Measurements from ENCODE around the gene SYCN. TPM values are rescaled to one million over a fixed set of nuclear protein-coding genes. Genes with fewer than 3 reads are reported as not detected.

Gene SYCN
- total RNA-seq, 2 donors from 2014 or later: not detected

GRCh38 chr19:39166571-39167391, 37.3 kb downstream of the SYCN start:
- no peaks in the 10 kb centered on the region for H3K9me3 ChIP-seq
- DNase-seq (ENCODE audit: low spot score) (no peak), ATAC-seq (ENCODE audit: insufficient number of reproducible peaks, low FRiP score, low read depth) (no peak)
- peaks cover 4% of the 10 kb centered on the region for H3K36me3 ChIP-seq
- no peak overlapping the region for H3K4me3 ChIP-seq
- no peak for TF ChIP-seq CTCF (IDR thresholded peaks at IDR 0.05)
- H3K27me3 ChIP-seq (replicated peaks; ENCODE audit: insufficient read depth): no peaks in the 10 kb centered on the region
- H3K4me1 ChIP-seq (ENCODE audit: control insufficient read depth in 1 of 2, low read depth in 2 of 2): peaks cover 5 to 32% of the 10 kb centered on the region in 2 donors
- H3K27ac ChIP-seq: no peak overlapping the region

GRCh38 chr19:39165857-39166256, 38.2 kb downstream of the SYCN start:
- Histone ChIP-seq H3K4me1 (ENCODE audit: control insufficient read depth in 1 of 2, low read depth in 2 of 2) (peaks cover 8 to 38% of the 10 kb centered on the region in 2 donors), H3K27me3 (replicated peaks; ENCODE audit: insufficient read depth) (no peaks in the 10 kb centered on the region), H3K4me3 (no peak overlapping the region), H3K36me3 (no peaks in the 10 kb centered on the region), H3K27ac (no peak overlapping the region), H3K9me3 (no peaks in the 10 kb centered on the region)
- ATAC-seq (ENCODE audit: insufficient number of reproducible peaks, low FRiP score, low read depth) (no peak), DNase-seq (ENCODE audit: low spot score) (no peak)
- TF ChIP-seq CTCF (IDR thresholded peaks at IDR 0.05): no peak

GRCh38 chr19:39164289-39164688, 39.8 kb downstream of the SYCN start:
- ATAC-seq (ENCODE audit: insufficient number of reproducible peaks, low FRiP score, low read depth) (no peak), DNase-seq (ENCODE audit: low spot score) (no peak)
- Histone ChIP-seq H3K27me3 (replicated peaks; ENCODE audit: insufficient read depth) (no peaks in the 10 kb centered on the region), H3K27ac (no peak overlapping the region), H3K36me3 (no peaks in the 10 kb centered on the region), H3K9me3 (no peaks in the 10 kb centered on the region), H3K4me1 (ENCODE audit: control insufficient read depth in 1 of 2, low read depth in 2 of 2) (peaks cover 16 to 41% of the 10 kb centered on the region in 2 donors), H3K4me3 (no peak overlapping the region)
- no peak for TF ChIP-seq CTCF (IDR thresholded peaks at IDR 0.05)

GRCh38 chr19:39163621-39164020, 40.4 kb downstream of the SYCN start:
- Histone ChIP-seq H3K9me3 (no peaks in the 10 kb centered on the region), H3K36me3 (no peaks in the 10 kb centered on the region), H3K4me3 (no peak overlapping the region), H3K27ac (no peak overlapping the region), H3K27me3 (replicated peaks; ENCODE audit: insufficient read depth) (no peaks in the 10 kb centered on the region), H3K4me1 (ENCODE audit: control insufficient read depth in 1 of 2, low read depth in 2 of 2) (peaks cover 16 to 43% of the 10 kb centered on the region in 2 donors)
- DNase-seq (ENCODE audit: low spot score): no peak
- ATAC-seq (ENCODE audit: insufficient number of reproducible peaks, low FRiP score, low read depth): no peak
- TF ChIP-seq CTCF (IDR thresholded peaks at IDR 0.05): no peak

GRCh38 chr19:39162441-39163043, 41.5 kb downstream of the SYCN start:
- Histone ChIP-seq H3K27me3 (replicated peaks; ENCODE audit: insufficient read depth) (no peaks in the 10 kb centered on the region), H3K4me3 (no peak overlapping the region), H3K4me1 (ENCODE audit: control insufficient read depth in 1 of 2, low read depth in 2 of 2) (peaks cover 19 to 51% of the 10 kb centered on the region in 2 donors), H3K36me3 (no peaks in the 10 kb centered on the region), H3K9me3 (no peaks in the 10 kb centered on the region), H3K27ac (no peak overlapping the region)
- ATAC-seq (ENCODE audit: insufficient number of reproducible peaks, low FRiP score, low read depth): no peak
- DNase-seq (ENCODE audit: low spot score): no peak
- TF ChIP-seq CTCF (IDR thresholded peaks at IDR 0.05): no peak

Measured in thoracic aorta (tissue), 2 donors.